ENCODE measurements around the gene CDK5RAP3. TPM values are rescaled to one million over a fixed set of nuclear protein-coding genes. Genes with fewer than 3 reads are reported as not detected.
"Not testable (repeated sequence)": the region's sequence is repeated elsewhere in the genome, so short reads cannot be mapped to it uniquely, and the experiment has no call there.

CDK5RAP3 gene
- total RNA-seq, 1 donor from 2014 or later = 251 TPM

- no peaks in the 10 kb centered on the region for H3K36me3 Mint-ChIP-seq
- peaks cover 20% of the 10 kb centered on the region for H3K4me1 Mint-ChIP-seq
- H3K27ac Mint-ChIP-seq = no peak overlapping the region
- no peak for DNase-seq (ENCODE audit: low spot score in 2 of 2, unreplicated experiment in 2 of 2)
- no peaks in the 10 kb centered on the region for H3K27me3 Mint-ChIP-seq (ENCODE audit: low read depth)
- TF ChIP-seq, protein P1, sequence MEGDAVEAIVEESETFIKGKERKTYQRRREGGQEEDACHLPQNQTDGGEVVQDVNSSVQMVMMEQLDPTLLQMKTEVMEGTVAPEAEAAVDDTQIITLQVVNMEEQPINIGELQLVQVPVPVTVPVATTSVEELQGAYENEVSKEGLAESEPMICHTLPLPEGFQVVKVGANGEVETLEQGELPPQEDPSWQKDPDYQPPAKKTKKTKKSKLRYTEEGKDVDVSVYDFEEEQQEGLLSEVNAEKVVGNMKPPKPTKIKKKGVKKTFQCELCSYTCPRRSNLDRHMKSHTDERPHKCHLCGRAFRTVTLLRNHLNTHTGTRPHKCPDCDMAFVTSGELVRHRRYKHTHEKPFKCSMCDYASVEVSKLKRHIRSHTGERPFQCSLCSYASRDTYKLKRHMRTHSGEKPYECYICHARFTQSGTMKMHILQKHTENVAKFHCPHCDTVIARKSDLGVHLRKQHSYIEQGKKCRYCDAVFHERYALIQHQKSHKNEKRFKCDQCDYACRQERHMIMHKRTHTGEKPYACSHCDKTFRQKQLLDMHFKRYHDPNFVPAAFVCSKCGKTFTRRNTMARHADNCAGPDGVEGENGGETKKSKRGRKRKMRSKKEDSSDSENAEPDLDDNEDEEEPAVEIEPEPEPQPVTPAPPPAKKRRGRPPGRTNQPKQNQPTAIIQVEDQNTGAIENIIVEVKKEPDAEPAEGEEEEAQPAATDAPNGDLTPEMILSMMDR (IDR thresholded peaks at IDR 0.05; ENCODE audit: unreplicated experiment) = no peak
- H3K4me3 Mint-ChIP-seq = no peak overlapping the region
- H3K9me3 Mint-ChIP-seq = no peaks in the 10 kb centered on the region
Observed at GRCh38 chr17:47998044-47998443, 27.1 kb downstream of the CDK5RAP3 start.

- no peak overlapping the region for H3K27ac Mint-ChIP-seq
Observed at GRCh38 chr17:47999582-47999981, 28.7 kb downstream of the CDK5RAP3 start.

GRCh38 chr17:48001197-48001596 is 30.3 kb downstream of the CDK5RAP3 start:
- no peaks in the 10 kb centered on the region for H3K27me3 Mint-ChIP-seq (ENCODE audit: low read depth)
- no peaks in the 10 kb centered on the region for H3K9me3 Mint-ChIP-seq
- TF ChIP-seq, protein P1 (IDR thresholded peaks at IDR 0.05; ENCODE audit: unreplicated experiment) = no peak
- peaks cover 36% of the 10 kb centered on the region for H3K4me1 Mint-ChIP-seq
- DNase-seq (ENCODE audit: low spot score in 2 of 2, unreplicated experiment in 2 of 2) = no peak
- peak overlapping the region; percentile 66 for H3K27ac Mint-ChIP-seq
- no peaks in the 10 kb centered on the region for H3K36me3 Mint-ChIP-seq
- H3K4me3 Mint-ChIP-seq = no peak overlapping the region

More at GRCh38 chr17:47999582-47999981, 28.7 kb downstream of the CDK5RAP3 start:
- Mint-ChIP-seq H3K36me3 (no peaks in the 10 kb centered on the region), H3K4me3 (no peak overlapping the region), H3K4me1 (peaks cover 31% of the 10 kb centered on the region), H3K9me3 (no peaks in the 10 kb centered on the region), H3K27me3 (ENCODE audit: low read depth) (no peaks in the 10 kb centered on the region)
- no peak for DNase-seq (ENCODE audit: low spot score in 2 of 2, unreplicated experiment in 2 of 2)
- TF ChIP-seq, protein P1 (IDR thresholded peaks at IDR 0.05; ENCODE audit: unreplicated experiment) = no peak

DNA sequence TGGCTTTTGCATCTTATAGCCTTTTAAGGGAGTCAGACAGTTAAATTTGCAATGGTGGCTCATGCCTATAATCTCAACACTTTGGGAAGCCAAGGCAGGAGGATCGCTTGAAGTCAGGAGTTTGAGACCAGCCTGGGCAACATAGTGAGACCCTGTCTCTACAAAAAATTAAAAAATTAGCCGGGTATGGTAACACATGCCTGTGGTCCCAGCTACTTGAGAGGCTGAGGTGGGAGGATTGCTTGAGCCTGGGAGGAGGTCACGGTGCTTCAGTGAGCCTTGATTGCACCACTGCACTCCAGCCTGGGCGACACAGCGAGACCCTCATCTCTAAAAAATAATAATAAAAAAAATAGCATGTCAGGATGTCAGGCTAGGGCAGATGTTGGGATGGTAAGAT is 30.7 kb downstream of the CDK5RAP3 start:
- H3K27me3 Mint-ChIP-seq (ENCODE audit: low read depth); H3K36me3 Mint-ChIP-seq; H3K9me3 Mint-ChIP-seq; H3K4me3 Mint-ChIP-seq; DNase-seq (ENCODE audit: low spot score in 2 of 2, unreplicated experiment in 2 of 2): not testable (repeated sequence)
- H3K27ac Mint-ChIP-seq = peak overlapping the region; percentile 66
- H3K4me1 Mint-ChIP-seq = peaks cover 34% of the 10 kb centered on the region

DNA sequence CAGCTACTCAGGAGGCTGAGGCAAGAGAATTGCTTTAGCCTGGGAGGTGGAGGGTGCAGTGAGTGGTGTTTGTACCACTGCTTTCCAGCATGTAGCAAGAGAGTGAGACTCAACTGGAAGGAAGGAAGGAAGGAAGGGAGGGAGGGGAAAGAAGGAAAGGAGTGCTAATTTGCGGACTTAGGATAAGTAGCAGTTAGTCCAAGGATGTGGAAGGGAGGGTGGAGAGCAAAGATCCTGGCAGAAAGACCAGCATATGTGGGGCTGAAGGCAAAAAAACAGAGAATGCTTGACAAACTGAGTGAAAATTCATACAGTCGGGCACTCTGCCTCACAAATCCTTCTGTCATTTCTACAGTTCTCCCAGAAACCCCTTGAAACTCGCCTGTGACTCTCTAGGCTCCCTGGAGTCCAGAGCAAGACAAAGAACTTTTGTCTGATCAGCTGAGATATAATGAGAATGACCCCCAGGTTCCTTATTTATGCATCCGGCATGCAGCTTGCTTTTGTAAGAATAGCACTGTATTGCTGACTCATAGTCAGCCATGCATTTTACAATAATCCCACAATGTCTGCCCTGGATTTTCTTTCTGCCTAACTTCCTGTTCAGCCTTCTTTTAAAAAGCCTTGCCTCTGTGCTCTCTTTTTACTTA is 31.5 kb downstream of the CDK5RAP3 start:
- Mint-ChIP-seq H3K4me3 (no peak overlapping the region), H3K9me3 (no peaks in the 10 kb centered on the region), H3K27ac (peak overlapping the region; percentile 94), H3K4me1 (peaks cover 36% of the 10 kb centered on the region), H3K27me3 (ENCODE audit: low read depth) (no peaks in the 10 kb centered on the region), H3K36me3 (no peaks in the 10 kb centered on the region)
- TF ChIP-seq, protein P1 (IDR thresholded peaks at IDR 0.05; ENCODE audit: unreplicated experiment) = no peak
- DNase-seq (ENCODE audit: low spot score in 2 of 2, unreplicated experiment in 2 of 2) = no peak

DNA sequence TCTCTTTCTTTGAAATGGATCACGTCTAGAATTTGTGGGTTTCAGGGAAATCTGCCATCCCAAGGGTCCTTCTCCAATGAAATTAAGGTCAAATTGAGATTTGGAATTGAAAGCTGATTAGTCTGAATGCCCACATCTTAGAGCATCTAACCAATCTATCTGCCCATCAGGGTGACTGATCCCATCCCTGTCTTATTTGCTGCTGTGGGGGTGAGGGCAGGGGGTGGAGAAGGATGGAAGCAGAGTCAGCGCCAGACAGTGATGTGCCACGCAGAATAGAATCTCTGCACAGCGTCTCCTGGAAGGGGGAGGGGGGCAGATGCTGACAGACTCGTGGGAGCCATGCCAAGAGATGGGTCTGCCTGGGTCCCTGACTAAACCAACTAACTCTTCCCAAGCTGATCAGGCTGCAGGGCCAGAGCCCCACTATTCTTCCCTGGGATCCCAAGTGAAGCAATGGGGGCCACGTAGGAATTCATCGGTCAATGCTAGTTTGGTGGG is 32.1 kb downstream of the CDK5RAP3 start:
- Mint-ChIP-seq H3K9me3 (no peaks in the 10 kb centered on the region), H3K27ac (peak overlapping the region; percentile 94), H3K4me3 (no peak overlapping the region), H3K4me1 (peaks cover 36% of the 10 kb centered on the region), H3K36me3 (no peaks in the 10 kb centered on the region), H3K27me3 (ENCODE audit: low read depth) (no peaks in the 10 kb centered on the region)
- DNase-seq (ENCODE audit: low spot score in 2 of 2, unreplicated experiment in 2 of 2) = no peak
- TF ChIP-seq, protein P1 (IDR thresholded peaks at IDR 0.05; ENCODE audit: unreplicated experiment) = no peak

Data from mesothelial cell of epicardium (in vitro differentiated cells).